T-helper 22 cell (primary cell): ENCODE results near the gene ETNK2.

Experiments
- DNase-seq: peaks from one replicate; pipeline ENCODE4 v3.0.0-alpha.2; 2020; ENCODE audit warnings: low read depth

Gene ETNK2

DNA sequence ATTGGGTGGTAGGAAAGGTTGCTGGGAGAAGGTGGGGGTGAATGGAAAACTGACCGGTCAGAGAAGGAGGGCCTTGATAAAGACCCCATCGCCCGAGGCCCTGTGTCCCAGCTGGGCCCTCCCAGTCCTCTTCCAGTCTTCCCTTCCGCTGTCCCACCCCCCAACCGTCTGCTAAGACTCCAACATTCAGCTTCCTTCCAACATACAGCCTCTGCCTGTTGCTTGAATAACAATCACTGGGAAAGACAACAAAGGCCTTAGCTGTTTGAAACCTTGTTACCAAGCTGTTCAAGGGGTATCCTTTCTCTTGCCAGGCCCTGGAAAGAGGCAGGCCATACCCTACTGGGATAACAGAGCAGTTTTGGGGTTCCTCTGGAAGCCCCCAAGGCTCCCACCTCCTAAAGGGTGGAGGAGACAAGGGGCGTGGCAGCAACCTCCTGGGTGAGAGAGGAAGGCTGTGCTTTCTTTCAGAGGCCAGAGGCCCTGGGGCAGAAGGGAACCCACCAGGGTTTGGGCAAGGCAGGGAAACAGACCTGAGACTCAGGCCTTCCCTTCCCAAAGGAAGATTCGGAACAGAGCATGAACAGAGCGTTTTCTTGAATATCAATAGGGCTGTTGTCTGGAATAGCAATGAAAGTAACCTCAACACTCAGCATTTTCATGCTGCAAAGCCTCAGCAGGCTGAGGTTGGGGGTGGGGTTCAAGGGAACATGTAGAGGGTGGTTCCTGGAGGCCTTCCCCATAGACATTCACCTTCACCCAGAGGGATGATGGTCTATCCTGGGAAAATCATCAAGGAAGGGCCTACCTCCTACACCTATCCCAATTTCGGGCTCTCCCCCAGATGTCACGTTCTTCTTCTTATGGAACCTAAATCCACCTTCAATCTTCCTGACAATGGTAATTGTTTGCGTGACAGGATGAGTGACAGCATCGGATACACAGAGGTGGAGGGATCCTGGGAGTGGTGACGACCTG, 4.1 kb downstream of the ETNK2 start:
- no peak for DNase-seq

DNA sequence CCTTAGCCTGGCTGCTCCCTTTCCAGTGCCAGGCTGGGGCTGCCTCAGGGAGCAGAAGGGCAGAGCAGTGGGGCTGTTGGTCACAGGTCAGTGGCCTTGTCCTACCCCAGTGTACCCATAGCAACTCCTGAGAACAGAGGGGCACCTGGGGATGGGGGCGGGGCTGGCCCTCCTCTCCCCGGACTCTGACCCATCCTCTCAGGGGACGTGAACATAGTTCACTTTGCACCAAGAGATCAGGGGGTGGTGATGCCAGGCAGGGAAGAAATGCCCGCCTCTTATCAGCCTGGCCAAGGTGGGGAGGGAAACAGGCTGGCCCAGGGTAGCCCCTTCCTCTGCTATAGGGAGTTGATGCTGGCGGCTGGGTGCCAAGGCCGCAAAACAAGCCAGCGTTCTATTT, 4.9 kb downstream of the ETNK2 start:
- DNase-seq = no peak

DNA sequence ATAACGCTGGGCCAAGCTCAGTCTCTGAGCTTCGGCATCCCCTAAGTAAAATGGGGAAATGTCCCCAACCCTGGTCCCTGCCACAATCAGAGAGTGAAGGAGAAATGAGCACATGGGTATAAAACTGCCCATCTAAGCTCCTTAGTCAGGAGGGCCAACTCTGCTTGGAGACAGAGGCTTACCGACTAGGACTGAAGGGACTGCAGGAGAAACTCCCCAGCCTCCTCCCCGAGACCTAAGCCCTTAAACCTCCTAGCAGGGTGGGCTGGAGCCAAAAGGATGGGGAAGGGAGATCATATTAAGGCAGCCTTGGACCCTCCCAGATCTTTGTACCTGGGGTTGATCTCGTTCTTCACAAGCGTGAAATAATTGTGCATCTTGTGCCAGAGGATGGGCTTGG, 5.5 kb downstream of the ETNK2 start:
- DNase-seq = no peak

DNA sequence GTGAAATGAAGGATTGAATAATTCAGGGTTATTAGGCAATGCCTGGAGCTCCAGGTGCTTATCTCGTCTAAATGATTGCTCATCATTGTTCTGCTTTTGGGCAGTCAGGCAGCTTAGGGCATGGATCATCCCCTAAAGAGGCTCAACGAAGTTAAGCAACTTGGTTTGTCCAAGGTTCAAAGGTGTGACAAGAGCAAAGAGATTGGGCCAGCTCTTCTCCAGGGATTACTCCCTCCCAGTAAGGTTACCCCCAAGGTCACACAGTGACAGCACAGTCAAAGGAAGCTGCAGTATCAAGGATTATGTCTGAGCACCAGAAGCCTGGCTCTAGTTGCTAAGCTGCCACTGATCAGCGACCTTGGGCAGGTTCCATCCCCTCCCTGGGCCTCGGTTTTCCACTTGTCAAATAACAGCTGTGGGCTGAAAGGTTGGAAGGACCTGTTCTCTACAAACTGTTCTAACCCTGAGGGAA, 6.8 kb downstream of the ETNK2 start:
- DNase-seq = no peak

DNA sequence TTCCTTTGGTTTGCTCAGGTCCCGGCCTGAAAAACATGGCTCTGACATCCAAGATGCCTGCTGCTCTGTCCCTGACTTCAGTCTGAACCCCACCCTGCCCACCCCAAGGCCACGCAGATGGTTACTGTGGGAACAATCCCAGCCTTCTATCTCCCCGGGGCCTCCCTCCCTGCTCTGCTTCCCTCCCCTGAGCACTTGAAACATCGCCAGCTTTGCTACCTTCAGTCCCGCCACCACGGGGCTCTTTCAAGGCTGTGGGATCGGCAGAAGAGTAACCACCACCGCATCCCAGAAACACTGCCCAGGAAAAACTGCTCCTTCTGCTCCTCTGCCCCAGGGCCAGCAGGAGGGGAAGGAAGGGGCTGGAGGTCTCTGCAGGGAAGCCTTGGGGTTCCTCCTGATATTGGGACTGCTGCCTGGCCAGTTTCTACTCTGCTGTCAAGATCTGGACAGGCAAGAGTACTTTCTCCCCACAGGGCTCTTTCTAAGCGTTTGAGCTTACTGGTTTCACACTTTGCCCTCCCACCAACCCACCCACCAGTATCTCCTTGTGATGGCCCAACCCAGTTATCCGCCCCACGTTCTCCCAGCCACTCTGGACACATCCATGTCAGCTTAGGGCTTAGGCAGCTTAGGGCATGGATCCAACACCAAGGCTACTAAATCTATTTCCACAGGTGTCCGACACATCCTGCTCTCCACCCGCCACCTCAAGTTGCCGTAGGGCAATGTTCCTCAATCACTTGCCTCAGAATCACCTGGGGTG, 8.4 kb downstream of the ETNK2 start:
- no peak for DNase-seq

DNA sequence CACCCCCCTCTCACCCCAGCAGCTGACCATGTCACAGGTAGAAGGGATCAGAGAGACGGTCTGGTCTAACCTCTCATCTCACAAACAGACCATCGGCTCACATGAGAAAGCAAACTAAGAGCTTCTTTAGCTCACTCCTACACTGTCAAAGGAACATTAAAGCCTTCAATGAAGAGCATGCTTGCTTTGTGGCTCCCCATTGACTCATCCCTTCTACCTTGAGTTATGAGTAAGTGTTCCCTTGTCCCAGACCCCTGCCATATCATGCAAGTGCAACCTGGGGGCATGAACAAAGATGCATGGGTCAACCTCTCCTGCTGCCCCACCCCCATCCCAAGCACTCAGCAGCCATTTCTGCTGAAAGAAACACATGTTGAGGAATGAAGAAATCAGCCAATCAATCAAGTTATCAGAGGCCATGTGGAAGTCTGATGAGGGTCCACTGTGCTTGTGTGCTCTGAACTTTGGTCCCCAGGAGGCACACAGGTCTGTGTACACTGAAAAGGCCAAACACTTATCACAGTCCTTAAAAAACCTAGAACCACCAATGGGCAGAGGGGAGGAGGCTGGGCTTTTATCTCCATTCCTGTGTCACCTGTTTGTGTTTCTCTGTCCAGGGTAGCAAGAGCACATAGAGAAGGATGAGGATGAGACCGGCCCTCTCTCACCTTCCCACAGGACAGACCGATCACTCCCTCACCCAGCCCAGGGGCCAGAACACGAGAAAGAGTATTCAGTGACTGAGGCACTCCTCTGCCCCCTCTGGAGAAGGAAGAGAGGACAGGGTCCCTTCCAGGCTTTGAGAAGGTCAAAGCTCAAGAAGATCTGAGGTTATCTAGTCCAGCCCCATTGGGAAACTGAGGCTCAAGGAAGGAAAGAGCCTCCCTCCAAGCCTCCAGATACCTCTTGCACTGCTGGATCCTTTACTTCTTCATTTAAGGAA, 9.5 kb downstream of the ETNK2 start:
- no peak for DNase-seq

DNA sequence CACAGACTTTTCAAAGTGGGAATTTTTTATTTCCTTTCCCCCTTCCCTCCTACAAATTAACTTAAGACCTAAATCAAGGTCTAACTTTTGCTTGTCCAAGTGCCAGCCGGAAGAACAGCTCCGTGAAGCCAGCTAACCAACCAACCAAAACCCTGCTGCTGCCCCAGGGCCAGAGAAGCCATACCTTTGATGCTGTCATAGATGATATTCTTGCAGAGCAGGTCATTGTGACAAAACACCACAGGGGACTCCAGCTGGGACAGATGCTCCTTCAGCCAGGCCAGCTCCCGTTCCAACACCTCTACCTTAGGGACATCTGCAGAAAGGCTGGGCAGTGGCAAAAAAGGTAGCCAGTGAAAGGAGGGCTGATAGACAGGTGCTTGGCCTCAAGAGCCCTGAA, 10.7 kb downstream of the ETNK2 start:
- no peak for DNase-seq

DNA sequence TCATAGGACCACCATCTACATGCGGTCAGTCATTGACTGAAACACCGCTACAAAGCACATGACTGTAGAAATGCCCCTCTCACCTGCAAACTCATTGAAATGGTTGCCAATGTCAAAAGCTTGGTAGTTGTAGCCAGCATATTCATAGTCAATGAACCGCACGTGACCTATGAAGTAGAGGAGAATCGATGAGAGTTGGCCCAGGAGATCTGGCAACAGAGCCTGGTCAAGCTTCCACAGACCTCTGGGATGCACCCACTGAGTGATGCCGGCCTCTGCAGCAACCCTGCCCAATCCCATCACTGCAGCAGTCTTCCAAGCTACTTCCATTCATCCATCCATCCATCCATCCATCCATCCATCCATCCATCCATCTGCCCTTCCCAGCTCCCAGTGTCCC, 11.9 kb downstream of the ETNK2 start:
- no peak for DNase-seq

DNA sequence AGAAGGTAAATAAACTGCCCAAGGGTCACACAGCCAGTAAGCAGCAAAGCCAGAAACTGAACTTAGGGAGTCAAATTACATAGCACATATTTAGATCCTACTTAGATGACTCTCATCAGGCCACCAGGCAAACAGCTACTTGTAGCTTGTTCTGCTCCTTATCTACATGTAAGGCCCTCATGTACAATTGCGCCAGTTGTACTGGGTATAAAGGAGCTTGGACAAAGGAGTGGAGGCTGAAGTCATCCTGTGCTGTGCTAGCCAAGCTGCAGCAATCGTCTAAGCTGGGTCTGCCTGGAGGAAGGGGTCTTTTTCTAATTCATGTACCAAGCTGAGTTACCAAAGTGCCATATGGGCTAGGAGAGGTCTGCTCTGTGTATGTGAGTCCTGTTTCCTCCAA, 12.8 kb downstream of the ETNK2 start:
- no peak for DNase-seq

DNA sequence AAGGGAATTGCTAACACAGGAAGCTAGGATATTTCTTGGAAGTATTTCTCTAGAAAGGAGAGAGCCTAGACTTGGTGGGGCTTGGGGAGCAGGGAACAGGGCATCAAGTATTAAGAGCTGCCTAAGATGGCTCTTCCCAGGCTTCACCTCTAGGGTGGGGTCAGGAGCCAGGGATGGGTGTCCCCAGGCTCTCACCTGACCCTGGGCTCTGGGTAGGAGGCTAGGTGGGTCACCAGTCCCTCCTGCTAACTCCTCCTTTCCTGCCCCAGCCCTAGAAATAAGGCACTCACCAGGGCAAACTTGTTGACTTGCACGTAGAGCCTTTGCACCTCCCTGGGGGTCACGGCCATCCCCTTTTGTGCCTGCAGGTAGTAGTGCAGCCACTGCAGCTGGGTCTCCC, 15.0 kb downstream of the ETNK2 start:
- DNase-seq = no peak

DNA sequence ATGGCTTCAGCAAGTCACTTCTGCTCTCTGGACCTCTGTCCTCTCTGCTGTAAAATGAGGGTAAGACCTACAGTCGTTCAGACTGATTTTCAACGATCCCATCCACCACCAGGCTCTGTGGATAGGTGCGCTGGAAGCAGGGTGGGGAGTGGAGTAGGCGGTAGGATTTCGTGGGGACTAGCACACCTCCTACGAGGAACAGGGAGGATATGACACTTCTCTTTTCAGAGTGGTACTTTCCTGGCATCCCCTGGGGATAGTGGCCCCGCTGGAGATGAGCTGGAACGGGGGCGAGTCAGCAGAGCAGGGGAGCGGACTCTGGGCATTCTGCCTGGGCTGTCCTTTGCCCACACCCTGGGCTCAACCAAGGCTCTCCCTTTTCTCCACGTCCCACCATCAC, 17.7 kb downstream of the ETNK2 start:
- no peak for DNase-seq

DNA sequence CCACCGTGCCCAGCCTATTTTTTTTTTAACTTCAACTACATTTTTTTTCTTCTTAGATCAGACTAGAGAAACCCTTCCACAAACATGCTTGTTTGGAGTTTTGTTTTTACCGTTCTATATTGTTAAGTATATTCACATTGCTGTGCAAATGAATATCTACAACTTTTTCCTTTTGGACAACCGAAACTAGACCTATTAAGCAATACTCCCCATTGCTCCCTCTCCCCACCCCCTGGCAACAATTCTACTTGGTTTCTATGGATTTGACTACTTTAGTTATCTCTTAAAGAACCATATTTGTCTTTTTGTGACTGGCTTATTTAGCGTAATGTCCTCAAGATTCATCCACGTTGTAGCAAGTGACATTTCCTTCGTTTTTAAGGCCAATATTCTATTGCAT, 19.1 kb downstream of the ETNK2 start:
- no peak for DNase-seq

DNA sequence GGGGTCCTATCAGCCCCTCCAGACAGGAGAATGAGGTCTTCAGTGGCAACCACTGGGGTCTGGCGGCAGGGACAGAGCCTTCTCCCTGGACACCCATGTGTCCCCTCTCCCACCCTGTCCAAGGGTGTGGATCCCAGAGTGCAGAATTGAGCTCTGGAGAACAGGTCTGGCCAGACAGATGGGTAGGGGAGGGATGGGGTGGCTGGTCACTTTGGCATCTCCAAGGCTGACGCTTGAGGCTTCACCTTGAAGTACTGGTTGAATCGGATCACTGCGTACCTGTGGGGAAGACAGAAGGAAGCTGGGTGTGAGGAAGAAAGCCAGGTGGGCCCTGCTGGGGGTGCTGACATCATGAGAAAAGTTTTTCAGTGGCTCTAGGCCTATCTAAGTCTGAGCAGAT, 19.9 kb downstream of the ETNK2 start:
- no peak for DNase-seq

DNA sequence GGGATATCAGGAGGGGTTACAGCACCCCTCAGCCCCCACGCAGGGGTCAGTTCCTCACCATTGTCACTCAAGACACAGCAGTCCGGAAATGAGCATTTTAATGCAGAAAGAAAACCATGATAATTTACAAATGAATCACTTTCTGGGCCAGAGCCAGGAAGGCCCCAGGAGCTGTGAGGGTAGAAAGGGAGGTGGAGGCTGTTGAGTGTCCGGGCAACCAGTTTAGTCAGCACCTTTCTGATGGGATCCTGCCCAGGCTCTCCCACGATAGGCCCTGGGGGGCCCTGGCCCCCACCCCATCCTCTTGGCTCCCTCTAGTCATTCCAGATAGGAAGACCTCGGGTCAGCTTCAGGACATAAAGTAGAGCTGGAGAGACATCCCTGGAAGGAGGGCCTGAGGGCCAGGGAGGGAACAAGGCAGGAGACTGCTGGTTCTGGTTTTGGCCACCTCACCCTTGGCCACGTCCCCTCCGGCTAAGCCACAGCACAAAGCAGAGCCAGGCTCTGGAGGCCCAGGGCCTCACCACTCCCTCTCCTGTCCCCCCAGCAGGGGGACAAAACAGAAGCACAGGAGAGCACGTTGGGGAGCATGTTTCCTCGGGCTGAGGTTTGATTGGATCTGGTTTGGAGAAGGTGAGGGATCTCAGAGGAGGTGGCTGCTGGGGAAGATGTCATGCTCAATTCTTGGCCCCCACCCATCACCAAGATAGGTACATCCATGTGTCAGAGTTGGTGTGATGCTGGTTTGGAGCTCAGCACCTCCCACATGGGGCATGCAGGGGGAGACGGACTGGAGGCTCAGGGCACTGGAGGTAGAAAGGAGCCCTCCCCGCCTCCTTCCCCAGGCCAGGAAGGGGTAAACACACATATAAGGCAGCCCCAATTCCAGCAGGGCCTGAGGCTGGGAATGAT, 20.6 kb downstream of the ETNK2 start:
- DNase-seq = no peak

DNA sequence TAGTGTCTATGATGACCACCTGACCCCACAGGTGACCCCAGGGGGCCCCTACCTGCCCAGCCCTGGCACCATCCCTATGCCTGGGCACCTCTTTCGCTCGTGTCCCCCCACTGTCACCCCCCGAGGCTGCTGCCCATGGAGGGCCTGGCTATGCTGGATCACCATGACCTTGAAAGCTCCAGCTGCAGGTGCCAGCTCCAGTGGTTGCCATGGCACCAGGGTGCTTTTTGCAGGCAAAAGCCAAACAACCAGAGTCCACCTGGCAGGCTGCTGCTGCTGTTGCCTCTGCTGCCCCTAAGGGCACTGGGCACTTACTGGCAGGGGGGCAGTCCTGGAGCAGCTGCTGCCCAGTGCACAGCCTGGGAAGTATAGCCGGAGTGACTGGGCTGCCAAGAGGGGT, 21.7 kb downstream of the ETNK2 start:
- no peak for DNase-seq

DNA sequence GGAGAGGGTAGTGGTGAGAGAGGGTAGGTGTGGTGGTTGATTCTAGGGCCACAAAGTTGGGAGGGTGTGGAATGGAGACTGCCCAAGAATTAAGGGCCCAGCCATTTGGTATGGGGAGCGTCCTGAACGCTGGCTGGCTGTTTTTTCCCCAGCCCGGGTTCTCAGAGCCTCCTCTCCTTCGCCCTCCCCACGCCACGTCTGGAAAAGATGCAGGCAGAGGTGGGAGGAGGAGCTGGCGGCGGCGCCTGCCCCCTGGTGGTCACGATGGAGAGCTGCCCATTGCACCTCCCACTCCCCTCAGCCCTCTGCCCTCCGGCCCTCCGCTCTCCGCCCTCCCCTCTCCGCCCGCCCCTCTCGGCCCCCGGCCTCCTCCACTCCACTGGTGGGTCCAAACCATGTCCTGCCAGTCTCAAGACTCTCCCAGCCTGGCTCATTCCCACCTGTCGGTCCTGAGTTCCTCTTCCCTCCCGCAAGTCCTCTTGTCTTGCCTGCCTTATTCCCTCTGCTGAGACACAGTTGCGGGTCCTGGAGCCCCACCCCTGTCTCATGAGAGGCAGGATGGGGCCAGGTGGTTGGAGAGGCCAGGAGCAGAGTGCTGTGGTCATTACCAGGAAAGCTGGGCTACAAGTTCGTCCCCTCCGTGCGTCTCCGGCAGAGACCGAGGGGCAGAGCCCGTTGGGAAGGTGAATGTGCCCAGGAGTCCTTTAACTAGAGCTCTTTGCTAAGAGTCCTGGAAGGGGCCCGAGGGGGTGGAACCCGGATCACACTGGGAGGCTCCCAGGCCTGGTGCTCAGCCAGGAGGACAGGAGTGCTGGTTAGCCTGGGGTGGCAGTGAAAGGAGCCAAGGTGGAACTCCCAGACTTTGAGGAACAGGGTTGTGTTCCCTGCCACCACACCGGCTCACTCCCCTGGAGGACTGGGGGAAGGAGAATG, 22.6 kb downstream of the ETNK2 start:
- DNase-seq = peak; percentile 29

DNA sequence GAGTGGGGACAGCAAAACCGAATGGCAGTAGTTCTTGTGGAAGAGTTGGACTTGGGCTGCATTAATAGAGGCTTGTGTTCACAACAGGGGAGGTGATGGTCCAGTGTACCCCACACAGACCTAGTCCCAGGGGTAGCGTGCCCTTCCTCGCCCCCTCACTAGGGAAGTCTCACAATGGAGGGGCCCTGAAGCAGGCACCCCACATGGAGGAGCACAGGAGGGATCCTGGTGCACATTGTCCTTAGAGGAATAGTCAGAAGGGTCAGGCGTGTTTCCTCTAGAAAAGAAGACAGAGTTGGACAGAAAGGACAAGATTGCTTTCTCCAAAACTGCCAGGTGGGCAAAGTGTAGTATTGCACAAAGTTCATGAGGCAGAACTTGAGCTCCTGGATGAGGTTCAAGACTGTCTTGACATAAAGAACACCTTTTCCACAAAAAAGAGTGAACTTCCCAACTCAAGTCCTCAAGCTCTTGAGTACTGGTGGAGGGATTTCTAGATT, 23.3 kb downstream of the ETNK2 start:
- DNase-seq = no peak

DNA sequence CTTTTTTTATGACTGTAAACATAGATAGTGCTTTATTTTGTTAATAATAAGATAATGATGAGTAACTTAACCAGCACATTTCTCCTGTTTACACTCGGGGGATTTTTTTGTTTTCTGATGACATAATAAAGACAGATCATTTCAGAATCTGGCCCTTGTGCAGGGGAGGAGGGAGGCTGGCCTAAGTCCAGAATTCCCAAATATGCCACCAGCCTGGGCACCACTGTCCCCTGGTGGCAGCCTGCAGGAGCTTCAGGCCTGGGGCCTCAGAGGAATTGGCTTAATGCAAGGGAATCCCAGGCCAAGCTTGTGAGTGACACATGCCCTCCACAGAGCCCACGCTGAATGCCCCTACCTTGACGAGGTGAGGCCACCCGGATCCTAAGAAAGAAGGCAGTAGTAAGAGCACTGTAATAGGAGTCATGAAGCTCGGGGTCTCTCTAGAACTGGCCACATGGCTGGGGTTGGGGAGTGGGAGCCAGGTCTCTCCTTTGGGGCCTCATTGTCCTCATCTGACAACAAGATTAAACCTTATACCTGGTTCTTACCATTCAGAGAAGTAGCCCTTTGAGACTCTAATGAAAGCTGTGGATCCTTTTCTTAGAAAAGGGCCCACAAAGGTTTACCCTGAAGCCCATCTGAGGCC, 24.1 kb downstream of the ETNK2 start:
- no peak for DNase-seq

DNA sequence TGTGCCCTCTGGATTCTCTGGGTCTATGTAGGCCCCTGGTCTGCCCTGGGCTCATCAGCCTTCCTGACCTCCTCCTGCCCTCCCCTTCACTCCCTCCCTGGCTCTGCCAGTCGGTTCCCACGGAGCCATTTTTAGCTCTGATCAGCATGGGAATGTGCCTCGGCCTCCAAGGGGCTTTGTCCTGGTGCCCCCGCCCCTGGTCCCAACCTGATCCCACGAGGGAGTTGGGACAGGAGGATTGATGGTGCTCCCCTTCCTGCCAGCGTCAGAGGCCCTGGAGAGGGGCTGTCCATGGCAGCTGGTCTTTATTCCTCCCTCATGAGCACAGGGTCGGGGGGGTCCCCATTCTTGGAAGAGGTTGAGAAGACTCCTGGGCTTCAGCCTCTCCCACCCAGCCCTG, 24.9 kb downstream of the ETNK2 start:
- DNase-seq = no peak
